Fibroblast of villous mesenchyme (primary cell): ENCODE results near the gene FYB2. TPM values are rescaled to one million over a fixed set of nuclear protein-coding genes. Genes with fewer than 3 reads are reported as not detected.

Experiments
- DNase-seq: peaks from one replicate; pipeline ENCODE4 v3.0.0-alpha.2; 2010; ENCODE audit warnings: low read depth
- H3K4me3 ChIP-seq: 2 replicates; pipeline ENCODE4 v1.5.1; 2011; ENCODE audit warnings: low read depth, mild to moderate bottlenecking, low read length
- total RNA-seq: library from RNA; depleted of rRNA; stranded (reverse); fragments of >200 nt; gene quantifications from 2 replicates; pipeline ENCODE4 v1.2.3, GENCODE V29; 2012
- TF ChIP-seq, protein P1 (sequence below): IDR thresholded peaks from 2 replicates; pipeline ENCODE4 v1.5.1; 2012; ENCODE audit warnings: low read depth, mild to moderate bottlenecking, low read length; ENCODE audit not compliant: insufficient read depth

FYB2 gene
- total RNA-seq, 1 donor = not detected

DNA sequence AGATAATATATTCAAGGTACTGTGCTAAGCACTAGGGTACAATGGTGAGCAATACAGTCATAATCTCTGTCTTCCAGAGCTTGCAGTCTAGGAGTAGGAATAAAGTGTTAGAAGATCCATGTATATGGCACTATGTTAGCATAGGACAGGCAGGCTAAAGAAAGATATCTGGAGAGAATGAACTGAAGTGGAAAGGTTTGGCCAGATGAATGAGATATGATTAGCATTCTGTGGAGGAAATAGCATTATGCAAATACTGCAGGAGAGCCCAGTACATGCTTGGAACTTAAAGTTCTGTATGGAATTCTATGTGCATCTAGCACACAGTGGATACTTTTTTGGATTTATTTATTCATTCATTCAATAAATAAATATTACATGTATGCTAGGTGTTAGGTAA, 40.1 kb upstream of the FYB2 start:
- TF ChIP-seq, protein P1, sequence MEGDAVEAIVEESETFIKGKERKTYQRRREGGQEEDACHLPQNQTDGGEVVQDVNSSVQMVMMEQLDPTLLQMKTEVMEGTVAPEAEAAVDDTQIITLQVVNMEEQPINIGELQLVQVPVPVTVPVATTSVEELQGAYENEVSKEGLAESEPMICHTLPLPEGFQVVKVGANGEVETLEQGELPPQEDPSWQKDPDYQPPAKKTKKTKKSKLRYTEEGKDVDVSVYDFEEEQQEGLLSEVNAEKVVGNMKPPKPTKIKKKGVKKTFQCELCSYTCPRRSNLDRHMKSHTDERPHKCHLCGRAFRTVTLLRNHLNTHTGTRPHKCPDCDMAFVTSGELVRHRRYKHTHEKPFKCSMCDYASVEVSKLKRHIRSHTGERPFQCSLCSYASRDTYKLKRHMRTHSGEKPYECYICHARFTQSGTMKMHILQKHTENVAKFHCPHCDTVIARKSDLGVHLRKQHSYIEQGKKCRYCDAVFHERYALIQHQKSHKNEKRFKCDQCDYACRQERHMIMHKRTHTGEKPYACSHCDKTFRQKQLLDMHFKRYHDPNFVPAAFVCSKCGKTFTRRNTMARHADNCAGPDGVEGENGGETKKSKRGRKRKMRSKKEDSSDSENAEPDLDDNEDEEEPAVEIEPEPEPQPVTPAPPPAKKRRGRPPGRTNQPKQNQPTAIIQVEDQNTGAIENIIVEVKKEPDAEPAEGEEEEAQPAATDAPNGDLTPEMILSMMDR = no peak
- H3K4me3 ChIP-seq = no peak overlapping the region

DNA sequence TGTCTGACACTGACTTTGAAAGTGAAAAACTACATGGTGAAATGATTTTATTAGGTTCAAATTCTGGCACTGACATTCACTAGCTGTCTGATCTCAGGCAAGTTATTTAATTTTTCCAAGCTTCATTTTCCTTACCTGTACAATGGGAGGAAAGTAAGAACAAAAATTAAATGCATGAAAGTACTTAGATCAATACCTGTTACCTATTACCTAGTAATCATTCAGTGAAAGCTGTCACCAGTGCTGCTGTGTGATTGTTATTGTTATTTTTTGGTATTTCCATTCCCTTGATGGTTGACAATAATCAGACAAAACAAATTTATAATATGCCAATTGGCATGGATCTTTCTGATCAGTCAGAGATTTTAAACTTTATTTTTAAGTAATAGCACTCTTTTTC, 37.0 kb upstream of the FYB2 start:
- H3K4me3 ChIP-seq = no peak overlapping the region
- DNase-seq = no peak
- TF ChIP-seq, protein P1 = no peak

More for the DNA sequence above, 40.1 kb upstream of the FYB2 start:
- no peak for DNase-seq

GRCh38 chr1:56855190-56855589, 36.0 kb upstream of the FYB2 start:
- H3K4me3 ChIP-seq = no peak overlapping the region
- TF ChIP-seq, protein P1 = no peak
- DNase-seq = no peak

- DNase-seq = no peak
- TF ChIP-seq, protein P1 = no peak
- H3K4me3 ChIP-seq = no peak within 1 kb of the TSS
Measured at GRCh38 chr1:56854521-56855099, 35.4 kb upstream of the FYB2 start, which contains the start of gene C8A. C8A (plus strand) TSS chr1:56854797; CDS start chr1:56854902, 105 bp downstream.

GRCh38 chr1:56852476-56852875, 33.3 kb upstream of the FYB2 start:
- no peak overlapping the region for H3K4me3 ChIP-seq
- DNase-seq = no peak
- TF ChIP-seq, protein P1 = no peak

- TF ChIP-seq, protein P1 = no peak
- DNase-seq = no peak
- no peak overlapping the region for H3K4me3 ChIP-seq
Measured at GRCh38 chr1:56850922-56851321, 31.7 kb upstream of the FYB2 start.

DNA sequence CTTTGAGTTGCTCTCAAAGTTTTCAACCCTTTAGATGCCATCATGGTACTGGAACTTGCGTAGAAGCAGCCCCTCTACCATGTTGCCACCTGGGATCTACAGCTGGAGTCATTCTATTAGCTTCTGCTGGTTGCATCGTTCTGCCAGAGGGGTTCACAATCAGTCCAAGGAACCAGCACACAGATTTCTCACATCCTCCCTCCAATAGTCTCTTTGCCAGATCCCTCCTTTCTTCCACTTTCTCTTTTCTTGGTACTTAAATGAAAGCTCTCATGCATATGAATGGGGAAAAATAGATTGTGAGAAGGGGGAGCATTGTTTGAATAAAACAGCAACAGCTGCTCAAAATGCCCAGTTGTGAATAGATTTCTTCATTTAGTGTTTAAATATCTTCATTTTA, 31.2 kb upstream of the FYB2 start:
- no peak overlapping the region for H3K4me3 ChIP-seq
- DNase-seq = no peak
- TF ChIP-seq, protein P1 = no peak
